Stimulated activated CD8-positive, alpha-beta memory T cell treated with anti-CD3 and anti-CD28 coated beads, Interleukin-12 subunit alpha, Interleukin-12 subunit beta, amount 100 ng/mL, for 24 hours (primary cell): ENCODE data around the gene ATP6V0B.

Experiments
- DNase-seq: peaks from one replicate; pipeline ENCODE4 v3.0.0-alpha.2; 2020; ENCODE audit errors: extremely low read depth

Gene ATP6V0B

GRCh38 chr1:43946236-43947060 lies 28.3 kb upstream of the ATP6V0B start, which contains the start of gene IPO13:
Gene IPO13 (plus strand): TSS chr1:43946950. CDS start chr1:43947601, 651 bp downstream.
- peak; percentile 84 for DNase-seq

- no peak for DNase-seq
Observed at GRCh38 chr1:43947061-43947873, 27.5 kb upstream of the ATP6V0B start.

GRCh38 chr1:43947874-43948437 lies 26.8 kb upstream of the ATP6V0B start:
- DNase-seq: no peak

- DNase-seq: no peak
Observed at GRCh38 chr1:43949678-43950077, 25.1 kb upstream of the ATP6V0B start.

- DNase-seq: no peak
Observed at GRCh38 chr1:43951021-43951985, 23.5 kb upstream of the ATP6V0B start.

- no peak for DNase-seq
Observed at GRCh38 chr1:43952731-43953346, 21.9 kb upstream of the ATP6V0B start.

- no peak for DNase-seq
Observed at GRCh38 chr1:43953361-43953760, 21.4 kb upstream of the ATP6V0B start.

- no peak for DNase-seq
Observed at GRCh38 chr1:43954036-43954435, 20.7 kb upstream of the ATP6V0B start.

GRCh38 chr1:43956234-43956633 lies 18.5 kb upstream of the ATP6V0B start:
- DNase-seq: no peak

GRCh38 chr1:43957407-43958040 lies 17.2 kb upstream of the ATP6V0B start:
- DNase-seq: no peak

GRCh38 chr1:43958351-43959255 lies 16.2 kb upstream of the ATP6V0B start:
- DNase-seq: no peak

- DNase-seq: no peak
Observed at GRCh38 chr1:43960798-43961197, 14.0 kb upstream of the ATP6V0B start.

- DNase-seq: no peak
Observed at GRCh38 chr1:43961692-43962091, 13.1 kb upstream of the ATP6V0B start.

- no peak for DNase-seq
Observed at GRCh38 chr1:43962324-43962723, 12.4 kb upstream of the ATP6V0B start.

- DNase-seq: no peak
Observed at GRCh38 chr1:43963006-43963405, 11.8 kb upstream of the ATP6V0B start.

- no peak for DNase-seq
Observed at GRCh38 chr1:43963890-43964289, 10.9 kb upstream of the ATP6V0B start.

GRCh38 chr1:43965316-43965715 lies 9.4 kb upstream of the ATP6V0B start:
- no peak for DNase-seq

- no peak for DNase-seq
Observed at GRCh38 chr1:43968348-43968948, 6.3 kb upstream of the ATP6V0B start.

GRCh38 chr1:43969416-43969745 lies 5.4 kb upstream of the ATP6V0B start:
- no peak for DNase-seq
